Hematopoietic multipotent progenitor cell treated with erythropoietin and hydrocortisone succinate and interleukin-3 and kit ligand, for 17 days (in vitro differentiated cells): ENCODE results near the gene TET2.

Source experiments
- DNase-seq: peaks from one replicate; pipeline ENCODE4 v3.0.0-alpha.2; 2015; ENCODE audit warnings: low spot score

The TET2 gene

DNA sequence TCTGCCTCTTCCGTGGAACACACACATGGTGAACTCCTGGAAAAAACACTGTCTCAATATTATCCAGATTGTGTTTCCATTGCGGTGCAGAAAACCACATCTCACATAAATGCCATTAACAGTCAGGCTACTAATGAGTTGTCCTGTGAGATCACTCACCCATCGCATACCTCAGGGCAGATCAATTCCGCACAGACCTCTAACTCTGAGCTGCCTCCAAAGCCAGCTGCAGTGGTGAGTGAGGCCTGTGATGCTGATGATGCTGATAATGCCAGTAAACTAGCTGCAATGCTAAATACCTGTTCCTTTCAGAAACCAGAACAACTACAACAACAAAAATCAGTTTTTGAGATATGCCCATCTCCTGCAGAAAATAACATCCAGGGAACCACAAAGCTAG, 87.9 kb downstream of the TET2 start:
- no peak for DNase-seq

GRCh38 chr4:105236202-105236915, 89.7 kb downstream of the TET2 start:
- no peak for DNase-seq

GRCh38 chr4:105236916-105237311, 90.2 kb downstream of the TET2 start:
- DNase-seq, result no peak

DNA sequence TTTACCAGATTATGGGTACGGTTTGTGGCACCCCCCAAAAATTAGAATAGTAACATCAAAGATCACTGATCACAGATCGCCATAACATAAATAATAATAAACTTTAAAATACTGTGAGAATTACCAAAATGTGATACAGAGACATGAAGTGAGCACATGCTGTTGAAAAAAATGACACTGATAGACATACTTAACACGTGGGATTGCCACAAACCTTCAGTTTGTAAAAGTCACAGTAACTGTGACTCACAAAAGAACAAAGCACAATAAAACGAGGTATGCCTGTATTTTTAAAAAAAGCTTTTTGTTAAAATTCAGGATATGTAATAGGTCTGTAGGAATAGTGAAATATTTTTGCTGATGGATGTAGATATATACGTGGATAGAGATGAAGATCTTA, 93.4 kb downstream of the TET2 start:
- DNase-seq, result no peak

DNA sequence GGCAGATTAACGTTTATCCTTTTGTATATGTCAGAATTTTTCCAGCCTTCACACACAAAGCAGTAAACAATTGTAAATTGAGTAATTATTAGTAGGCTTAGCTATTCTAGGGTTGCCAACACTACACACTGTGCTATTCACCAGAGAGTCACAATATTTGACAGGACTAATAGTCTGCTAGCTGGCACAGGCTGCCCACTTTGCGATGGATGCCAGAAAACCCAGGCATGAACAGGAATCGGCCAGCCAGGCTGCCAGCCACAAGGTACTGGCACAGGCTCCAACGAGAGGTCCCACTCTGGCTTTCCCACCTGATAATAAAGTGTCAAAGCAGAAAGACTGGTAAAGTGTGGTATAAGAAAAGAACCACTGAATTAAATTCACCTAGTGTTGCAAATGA, 94.8 kb downstream of the TET2 start:
- no peak for DNase-seq

GRCh38 chr4:105243446-105243845, 96.8 kb downstream of the TET2 start:
- no peak for DNase-seq

DNA sequence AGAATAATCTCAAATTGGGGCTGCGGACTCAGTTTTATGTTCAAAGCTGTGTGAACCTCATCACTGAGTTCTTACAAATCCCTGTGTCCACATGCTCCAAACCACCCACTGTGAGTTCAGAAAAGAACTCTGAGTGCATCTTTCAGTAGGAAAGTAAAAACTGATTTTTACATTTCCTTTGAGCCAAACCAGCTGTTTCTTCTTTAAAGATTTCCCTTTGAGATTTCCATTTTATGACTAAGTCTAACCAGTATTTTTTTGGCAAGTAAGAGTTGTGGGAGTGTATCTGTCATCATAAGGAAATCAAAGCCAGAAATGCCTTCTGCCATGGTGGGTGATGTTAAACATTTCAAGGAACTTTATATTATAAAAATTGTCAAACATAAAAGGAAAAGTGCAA, 100.0 kb downstream of the TET2 start:
- no peak for DNase-seq

- no peak for DNase-seq
Measured at GRCh38 chr4:105248613-105249012, 101.9 kb downstream of the TET2 start.

- no peak for DNase-seq
Measured at GRCh38 chr4:105257817-105258495, 111.3 kb downstream of the TET2 start.

DNA sequence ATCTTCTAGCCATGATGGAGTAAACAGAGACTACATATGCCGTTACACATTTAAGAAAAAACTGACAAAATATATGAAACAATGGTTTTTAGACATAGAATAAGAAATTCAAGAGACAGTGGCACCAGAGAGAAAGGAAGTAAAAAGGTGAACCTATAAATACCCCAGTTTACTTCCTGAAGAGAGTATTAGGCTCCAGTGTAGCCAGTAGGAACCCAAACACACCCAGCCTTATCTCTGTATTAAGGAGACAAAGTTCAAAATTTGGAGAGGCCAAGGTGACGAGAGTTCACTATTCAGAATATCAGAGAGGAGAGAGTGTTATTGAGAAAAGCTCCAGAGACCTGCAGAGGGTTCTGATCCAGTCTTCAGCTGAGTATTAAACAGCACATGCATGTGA, 119.0 kb downstream of the TET2 start:
- DNase-seq, result no peak

- no peak for DNase-seq
Measured at GRCh38 chr4:105267280-105267679, 120.6 kb downstream of the TET2 start.

- no peak for DNase-seq
Measured at GRCh38 chr4:105272002-105272401, 125.3 kb downstream of the TET2 start.

GRCh38 chr4:105273230-105273629, 126.6 kb downstream of the TET2 start:
- DNase-seq, result peak; percentile 8

DNA sequence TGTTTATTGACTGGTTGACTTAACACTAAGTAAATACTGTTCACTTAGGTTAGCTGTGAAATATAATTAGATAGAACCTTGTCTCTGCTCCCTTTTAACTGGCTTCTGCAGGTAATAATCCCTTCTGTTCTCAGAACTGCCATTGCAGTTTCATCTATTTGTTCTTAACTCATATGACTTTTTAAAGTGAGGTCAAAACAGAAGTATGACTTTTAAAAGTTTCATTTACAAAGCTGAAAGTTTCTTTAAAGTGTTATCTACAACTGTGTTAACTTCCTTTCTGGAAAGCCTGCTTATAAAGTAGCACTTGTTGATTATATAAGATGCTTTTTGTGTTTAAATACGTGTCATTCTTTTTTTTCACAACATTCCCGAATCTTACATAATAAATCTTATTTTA, 127.4 kb downstream of the TET2 start:
- DNase-seq, result no peak

DNA sequence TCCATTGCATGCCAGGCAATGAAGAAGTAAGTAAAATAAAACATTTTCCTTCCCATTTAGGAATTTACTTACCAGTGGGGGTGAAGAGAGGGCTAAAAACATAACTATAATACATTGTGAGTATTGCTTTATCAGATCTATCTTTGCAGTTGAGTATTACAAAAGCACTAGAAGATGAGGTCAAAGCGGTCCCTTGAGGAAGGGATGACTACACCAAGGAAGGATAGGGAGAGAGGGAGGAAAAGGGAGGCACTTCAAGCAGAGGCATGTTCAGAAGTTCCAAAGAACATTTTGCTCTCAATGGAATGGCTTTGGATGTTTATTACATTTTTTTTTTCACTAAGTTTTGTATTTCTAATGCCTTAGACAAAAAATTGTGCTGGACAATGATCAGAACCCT, 127.8 kb downstream of the TET2 start:
- no peak for DNase-seq

DNA sequence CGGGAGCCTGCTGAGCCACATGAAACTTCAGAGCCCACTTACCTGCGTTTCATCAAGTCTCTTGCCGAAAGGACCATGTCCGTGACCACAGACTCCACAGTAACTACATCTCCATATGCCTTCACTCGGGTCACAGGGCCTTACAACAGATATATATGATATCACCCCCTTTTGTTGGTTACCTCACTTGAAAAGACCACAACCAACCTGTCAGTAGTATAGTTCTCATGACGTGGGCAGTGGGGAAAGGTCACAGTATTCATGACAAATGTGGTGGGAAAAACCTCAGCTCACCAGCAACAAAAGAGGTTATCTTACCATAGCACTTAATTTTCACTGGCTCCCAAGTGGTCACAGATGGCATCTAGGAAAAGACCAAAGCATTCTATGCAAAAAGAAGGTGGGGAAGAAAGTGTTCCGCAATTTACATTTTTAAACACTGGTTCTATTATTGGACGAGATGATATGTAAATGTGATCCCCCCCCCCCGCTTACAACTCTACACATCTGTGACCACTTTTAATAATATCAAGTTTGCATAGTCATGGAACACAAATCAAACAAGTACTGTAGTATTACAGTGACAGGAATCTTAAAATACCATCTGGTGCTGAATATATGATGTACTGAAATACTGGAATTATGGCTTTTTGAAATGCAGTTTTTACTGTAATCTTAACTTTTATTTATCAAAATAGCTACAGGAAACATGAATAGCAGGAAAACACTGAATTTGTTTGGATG, 129.9 kb downstream of the TET2 start:
- DNase-seq, result no peak

- no peak for DNase-seq
Measured at GRCh38 chr4:105277702-105278101, 131.0 kb downstream of the TET2 start.

DNA sequence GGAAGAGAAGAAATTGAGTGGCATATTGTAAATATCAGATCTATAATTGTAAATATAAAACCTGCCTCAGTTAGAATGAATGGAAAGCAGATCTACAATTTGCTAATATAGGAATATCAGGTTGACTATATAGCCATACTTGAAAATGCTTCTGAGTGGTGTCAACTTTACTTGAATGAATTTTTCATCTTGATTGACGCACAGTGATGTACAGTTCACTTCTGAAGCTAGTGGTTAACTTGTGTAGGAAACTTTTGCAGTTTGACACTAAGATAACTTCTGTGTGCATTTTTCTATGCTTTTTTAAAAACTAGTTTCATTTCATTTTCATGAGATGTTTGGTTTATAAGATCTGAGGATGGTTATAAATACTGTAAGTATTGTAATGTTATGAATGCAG, 132.6 kb downstream of the TET2 start:
- no peak for DNase-seq

DNA sequence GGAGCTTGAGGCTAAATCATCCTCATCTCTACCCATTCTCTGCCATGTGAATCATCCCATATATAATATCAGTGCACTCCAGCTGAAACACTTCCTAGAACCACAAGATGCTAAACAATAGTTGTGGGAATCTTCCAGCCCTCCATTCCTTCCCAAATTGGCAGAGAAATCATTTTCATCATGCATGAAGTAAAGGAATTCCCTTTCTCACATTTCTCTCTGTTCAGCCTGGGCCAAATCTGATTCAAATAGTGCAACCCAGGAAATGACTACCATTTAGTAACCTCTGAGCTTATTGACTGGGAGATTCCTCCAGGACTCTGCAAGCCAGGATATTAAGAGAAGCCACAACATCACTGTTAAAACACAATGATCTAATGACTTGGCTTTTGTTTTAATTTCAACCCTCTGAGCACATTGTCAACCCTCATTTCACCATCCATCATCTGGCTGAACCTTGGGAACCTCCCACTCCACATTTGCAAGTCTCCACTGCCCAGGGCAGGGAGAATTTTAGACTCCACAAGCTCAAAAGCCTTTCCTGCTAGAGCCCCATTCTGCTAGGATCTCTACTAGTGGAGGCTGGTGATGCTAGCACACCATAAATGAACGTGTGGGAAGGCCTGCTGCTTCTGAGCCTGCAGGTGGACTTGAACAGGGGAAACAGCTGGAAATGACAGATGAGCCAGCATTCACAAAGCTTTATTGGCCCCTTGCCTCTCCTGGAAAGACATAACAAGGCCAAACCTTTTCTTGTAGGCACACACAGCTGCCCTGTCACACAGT, 133.9 kb downstream of the TET2 start:
- no peak for DNase-seq

GRCh38 chr4:105281124-105281415, 134.4 kb downstream of the TET2 start:
- DNase-seq, result no peak

DNA sequence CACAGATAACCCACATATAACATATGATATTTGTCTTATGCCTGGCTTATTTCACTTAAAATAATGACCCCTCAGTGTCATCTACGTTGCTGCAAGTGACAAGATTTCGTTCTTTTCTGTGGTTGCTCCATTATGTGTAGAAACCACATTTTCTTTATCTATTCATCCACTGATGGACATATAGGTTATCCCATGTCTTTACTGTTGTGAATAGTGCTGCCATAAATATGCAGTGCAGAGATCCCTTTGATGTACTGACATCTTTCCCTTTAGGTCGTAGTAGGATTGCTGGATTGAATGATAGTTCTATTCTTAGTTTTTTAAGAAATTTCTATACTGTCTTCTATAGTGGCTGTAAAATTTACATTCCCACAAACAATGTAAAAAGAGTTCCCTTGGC, 135.8 kb downstream of the TET2 start:
- no peak for DNase-seq

GRCh38 chr4:105283501-105283900, 136.8 kb downstream of the TET2 start:
- DNase-seq, result no peak

- no peak for DNase-seq
Measured at GRCh38 chr4:105288121-105288520, 141.4 kb downstream of the TET2 start.
